HG02798 (cell line): ENCODE measurements around the gene GDAP1L1.

ENCODE experiments used
- ATAC-seq: cut with Tn5 transposase; IDR thresholded peaks from one replicate; pipeline ENCODE4 v1.9.1; 2021; ENCODE audit warnings: mild to moderate bottlenecking; ENCODE audit not compliant: unreplicated experiment, poor library complexity

Gene GDAP1L1

DNA sequence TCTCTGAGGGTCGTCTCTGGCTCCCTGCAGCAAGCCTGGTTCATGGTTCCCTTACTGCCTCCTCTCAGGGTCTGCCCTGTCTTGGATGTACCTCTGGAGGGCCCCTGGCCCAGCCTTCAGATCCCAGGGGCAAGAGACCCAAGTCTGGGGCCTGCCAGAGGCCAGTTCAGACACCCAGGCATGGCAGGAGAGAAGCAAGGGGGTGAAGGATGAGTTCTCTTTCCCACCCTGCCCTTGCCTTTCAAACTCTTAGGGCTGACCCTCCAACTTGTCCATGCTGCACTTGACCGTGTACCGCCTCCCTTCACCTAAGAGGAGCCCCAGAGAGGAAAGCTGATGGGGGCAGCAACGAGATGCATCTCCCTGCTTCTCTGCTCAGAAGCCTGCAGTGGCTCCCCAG is 4.2 kb downstream of the GDAP1L1 start:
- ATAC-seq, result no peak

DNA sequence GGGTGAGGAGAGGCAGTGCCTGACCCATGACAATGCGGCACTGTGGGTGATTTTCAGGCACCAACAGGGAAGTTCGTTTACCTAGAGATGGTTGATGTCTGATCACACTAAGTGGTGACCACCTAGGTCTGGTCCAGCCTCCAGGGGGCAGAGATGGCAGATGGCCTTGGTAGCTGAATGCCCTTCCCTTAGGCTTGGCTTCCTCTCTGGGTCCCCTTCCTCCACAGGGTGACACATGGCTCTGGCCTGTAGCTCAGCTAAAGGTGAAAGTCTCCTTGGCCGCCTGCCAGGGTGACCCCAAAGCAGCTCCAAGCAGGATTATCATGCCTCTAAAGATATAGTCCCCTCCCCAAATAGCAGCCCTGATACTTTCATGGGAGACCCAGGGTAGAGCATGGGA is 6.4 kb downstream of the GDAP1L1 start:
- no peak for ATAC-seq

DNA sequence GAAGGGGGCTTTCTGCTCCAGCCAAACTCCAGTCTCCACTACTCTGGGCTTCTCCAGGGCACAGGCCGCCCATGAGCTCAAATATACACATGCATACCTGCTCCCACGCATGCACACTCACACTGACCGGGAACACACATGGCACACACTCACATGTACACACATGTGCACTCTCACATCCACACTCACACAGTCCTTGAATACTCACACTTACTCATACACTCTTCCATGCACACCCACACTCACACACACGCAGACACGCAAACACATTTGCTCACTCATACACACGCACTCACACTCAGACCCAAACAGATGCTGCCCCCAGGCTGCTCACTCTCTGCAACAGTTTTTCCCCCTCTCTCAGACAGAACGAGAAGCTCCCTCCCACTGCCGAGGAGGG is 7.0 kb downstream of the GDAP1L1 start:
- no peak for ATAC-seq

DNA sequence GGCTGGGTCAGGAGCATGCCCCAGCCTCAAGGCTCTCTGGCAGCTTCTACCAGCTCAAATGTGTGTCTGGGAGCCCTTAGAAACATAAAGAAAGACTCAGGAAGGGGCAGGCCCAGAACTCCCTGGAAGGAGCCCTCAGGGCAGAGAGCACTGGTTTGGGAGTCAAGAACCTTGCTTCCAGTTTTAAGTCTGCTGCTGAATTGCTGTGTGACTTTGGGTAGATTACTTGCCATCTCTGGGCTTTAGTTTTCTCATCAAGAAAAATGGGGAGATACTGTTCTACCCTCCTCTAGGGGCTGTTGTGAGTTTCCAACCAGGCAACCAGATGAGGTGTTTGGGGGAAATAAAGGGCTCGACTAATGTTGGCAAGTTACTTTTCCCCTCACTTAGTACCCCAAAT is 8.8 kb downstream of the GDAP1L1 start:
- ATAC-seq, result no peak

DNA sequence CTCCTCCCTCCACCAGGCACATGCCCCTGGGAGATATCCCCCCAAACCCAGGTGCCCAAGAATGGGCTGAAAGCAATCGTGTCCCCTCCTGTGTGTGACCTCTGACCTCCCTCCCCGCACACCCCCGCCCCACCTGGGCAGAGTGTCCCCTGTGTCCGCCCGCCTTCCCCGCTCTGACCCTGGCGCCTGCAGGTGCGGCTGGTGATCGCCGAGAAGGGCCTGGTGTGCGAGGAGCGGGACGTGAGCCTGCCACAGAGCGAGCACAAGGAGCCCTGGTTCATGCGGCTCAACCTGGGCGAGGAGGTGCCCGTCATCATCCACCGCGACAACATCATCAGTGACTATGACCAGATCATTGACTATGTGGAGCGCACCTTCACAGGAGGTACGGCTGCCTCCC is 9.9 kb downstream of the GDAP1L1 start:
- no peak for ATAC-seq

DNA sequence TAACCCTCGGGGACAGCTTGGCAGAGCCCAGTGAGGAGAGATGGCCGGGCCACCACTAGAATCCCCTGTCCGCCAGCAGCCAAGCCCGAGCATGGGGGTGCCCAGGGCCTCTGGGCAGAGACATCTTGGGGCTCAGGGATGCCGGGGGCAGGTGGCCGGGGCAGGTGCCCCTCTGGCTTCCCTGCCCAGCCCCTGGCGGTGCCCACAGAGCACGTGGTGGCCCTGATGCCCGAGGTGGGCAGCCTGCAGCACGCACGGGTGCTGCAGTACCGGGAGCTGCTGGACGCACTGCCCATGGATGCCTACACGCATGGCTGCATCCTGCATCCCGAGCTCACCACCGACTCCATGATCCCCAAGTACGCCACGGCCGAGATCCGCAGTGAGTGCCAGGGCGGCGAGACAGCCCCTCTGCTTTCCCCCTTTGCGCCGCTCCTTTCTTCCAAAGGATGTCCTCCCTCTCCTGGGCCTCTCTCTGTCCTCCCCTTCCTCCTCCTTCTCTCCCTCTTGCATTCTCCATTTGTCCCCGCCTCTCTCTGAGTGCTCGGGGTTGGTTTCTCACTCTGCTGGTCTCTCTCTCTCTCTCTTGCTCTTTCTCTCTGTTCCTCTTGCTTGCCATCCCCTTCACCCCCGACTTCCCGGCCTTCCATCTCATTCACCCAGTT is 11.2 kb downstream of the GDAP1L1 start:
- ATAC-seq, result no peak

DNA sequence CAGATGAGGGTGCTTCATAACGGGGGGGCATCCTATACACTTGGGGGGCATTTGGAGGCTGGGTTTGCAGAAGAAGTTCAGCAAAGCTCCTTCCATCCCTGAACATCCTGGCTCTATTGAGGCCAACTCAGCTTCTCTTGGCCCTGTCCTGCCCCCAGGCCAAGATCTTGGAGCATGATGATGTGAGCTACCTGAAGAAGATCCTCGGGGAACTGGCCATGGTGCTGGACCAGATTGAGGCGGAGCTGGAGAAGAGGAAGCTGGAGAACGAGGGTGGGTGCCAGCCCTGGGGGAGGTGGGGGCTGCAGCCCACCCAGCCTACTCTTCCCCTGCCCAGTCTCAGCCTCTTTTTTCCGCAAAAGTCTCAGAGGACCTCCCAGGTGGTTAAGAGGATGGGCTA is 17.2 kb downstream of the GDAP1L1 start:
- ATAC-seq, result no peak

DNA sequence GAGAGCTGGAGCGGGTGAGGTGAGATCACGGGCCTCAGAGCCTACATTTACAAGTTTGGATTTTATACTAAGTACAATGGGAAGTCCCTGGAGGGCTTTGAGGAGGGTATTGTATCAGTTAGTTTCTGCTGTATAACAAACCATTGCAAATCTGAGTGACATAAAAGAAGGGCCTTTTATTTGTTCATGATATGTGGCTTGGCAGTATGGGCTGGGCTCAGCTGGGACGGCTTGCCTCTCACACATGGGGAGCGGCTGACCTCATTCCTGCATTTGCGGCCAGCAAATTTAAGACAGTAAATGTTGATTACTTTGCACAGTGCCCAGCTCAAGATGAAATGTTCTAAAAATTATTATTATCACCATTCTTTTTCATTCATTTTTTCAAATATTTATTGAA is 21.7 kb downstream of the GDAP1L1 start:
- ATAC-seq, result no peak

DNA sequence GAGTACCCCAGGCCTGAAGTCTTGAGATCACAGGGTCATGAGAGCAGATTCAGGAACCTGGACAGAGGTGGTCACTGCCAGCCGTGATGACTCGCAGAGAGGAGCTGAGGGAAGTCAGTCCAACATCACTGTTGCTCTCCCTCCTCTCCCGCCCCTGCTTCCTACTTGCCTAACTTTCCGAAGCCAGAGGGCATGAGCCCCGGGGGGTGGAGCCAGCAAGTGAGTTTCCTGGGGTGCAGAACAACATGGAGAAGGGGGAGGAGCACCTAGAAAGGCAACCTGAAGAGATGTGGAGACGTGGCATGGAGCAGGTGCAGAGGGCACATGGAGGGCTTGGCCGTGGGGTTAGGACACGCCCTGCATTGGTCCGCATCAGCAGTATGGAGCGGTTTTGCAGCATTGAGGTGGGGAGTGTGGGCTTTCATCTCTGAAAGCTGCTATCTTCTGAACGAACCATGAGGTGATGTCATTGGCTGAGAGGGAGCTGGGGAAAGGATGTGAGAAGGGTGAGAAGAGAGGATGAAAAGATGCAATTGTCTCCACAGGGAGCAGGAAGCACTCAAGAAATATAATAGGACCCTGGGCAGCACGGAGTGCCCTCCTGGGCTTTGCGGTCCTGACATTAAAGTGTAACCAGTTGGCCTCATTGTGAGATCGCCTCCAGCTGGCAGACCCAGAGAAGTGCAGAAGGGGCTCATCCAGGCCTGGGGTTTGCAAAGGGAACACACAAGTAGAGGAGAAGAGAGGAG is 25.0 kb downstream of the GDAP1L1 start:
- ATAC-seq, result no peak

DNA sequence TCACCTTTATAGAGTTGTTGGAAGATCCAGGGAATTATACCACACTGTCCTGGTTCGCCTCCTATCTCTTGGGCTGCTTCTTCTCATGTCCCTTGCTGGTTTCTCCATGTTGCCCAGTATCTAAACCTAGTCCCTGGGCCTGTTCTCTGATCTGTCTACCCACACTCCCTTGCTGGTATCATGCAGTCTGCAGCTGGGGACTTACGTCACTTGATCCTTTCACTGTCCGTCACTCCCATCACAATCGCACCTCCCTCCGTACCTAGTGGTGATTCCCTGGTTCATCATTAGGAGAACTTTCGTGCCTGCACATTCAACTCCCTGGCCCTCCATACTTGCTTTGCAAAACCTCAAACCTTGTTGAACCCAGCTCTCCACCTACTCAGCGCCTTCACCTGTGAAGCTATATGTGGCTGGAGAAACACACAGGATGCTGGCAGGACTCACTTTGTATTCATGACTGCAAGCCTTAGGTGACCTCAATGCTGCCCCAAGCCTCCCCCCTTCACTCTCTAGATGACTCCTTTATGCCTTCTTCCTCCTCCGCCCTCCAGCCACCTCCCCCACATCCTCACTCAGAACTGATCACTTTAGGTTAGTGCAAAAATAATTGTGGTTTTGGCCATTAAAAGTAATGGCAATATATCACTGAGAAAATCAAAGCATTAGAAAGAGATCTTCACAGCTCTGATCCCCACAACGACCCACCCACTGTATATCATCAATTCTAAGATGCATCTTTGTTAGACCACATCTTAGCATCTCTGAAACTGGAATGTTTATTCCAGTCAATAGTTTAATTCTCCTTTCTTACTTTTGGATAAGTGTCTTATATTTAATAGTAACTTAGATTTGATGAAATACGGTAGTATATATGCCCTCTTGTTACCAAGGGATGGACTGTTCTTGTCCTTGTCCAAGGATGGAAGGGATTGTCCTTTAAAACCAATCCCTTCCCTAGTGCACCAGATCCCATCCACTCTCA is 26.4 kb downstream of the GDAP1L1 start:
- no peak for ATAC-seq

DNA sequence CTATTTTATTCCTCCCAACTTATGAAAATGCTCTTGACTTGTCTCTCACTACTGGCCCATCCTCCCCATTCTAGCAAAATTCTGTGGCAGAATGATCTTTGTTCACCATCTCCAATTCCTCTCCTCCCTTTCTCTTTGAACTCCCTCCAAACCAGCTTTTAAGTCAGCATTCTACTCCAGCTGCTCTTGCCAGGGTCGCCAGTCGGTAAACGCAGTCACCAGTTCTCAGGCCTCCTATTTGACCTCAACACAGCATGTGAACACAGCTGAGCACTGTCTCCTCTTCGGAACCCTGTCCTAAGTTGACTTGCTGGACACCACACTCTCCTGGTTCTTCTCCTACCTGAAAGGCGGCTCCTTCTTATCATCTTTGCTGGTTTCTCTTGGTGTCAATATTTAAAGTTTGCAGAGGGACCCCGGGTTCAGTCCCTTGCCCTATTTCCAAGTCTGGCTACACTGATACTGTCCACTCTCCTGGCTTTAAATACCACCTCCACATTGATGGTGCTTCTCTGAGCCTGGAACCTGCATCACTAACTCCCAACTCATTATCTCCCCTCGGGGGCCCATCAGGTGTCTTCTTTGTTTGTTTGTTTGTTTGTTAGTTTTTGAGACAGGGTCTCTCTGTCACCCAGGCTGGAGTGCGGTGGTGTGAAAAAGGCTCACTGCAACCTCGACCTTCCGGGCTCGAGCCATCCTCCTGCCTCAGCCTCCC is 27.4 kb downstream of the GDAP1L1 start:
- no peak for ATAC-seq

DNA sequence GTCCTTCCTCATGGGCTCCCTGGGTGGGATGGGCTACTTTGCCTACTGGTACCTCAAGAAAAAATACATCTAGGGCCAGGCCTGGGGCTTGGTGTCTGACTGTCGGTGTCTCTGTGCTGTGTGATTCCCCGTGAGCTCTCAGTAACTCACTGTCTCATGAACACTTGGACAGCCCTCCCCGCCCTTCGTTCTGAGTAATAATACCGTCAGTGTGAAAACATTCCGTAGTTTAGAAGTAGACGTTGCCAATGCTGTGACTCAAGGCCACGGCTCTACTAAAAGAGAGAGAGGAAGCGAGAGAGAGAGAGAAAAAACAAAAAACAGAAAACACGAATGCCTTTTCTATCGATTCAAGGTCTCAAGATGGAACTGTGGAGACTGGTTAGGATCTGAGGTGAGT is 32.1 kb downstream of the GDAP1L1 start:
- no peak for ATAC-seq

DNA sequence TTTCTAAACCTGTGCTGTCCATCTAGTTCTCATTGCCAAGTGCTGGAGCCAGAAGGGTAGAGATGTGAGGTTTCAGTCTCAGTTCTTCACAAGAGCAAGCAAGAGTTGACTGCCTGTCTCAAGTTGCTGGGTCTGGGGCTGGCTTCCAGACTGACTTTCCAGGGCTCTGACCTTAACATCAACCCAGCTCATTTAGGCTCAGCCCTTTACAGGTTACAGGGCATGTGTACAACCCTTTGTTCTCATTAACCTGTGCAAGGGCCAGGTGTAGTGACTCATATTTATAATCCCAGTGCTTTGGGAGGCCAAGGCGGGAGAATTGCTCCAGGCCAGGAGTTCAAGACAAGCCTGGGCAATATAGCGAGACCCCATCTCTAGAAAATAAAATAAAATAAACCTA is 33.3 kb downstream of the GDAP1L1 start:
- no peak for ATAC-seq

DNA sequence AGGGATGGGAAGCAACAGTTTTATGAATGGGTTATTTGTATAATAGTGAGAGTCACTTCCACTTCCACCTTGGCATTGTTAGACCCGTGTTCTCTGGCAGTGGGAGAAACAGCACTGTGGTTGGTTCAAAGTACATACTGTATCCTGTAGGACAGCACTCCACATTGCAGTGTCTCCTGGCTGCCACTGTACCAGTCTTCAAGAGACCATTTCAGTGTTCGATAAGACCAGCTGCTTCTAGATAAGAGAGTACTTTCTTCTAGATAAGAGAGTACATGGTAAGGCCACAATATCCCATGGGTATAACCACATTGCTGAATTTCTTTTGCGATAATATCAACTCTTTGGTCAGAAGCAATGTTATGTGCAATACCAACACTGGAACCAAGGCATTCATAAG is 35.1 kb downstream of the GDAP1L1 start:
- no peak for ATAC-seq

DNA sequence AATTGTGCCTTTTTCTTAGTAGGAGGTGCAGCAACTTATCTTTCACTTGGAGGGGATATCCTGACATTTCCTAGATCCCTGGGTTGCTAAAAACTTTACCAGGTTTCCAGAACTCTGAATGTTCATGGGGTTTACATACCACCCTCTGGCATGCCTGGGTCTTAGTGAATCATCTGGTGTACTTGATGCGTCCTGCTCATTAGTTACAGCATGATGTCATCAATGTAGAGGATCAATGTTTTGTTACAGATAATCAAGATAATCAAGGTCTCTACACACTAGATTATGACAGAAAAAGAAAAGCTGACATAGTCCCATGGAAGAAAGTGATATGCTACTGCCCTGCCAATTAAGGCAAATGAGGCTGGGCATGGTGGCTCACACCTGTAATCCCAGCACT is 36.9 kb downstream of the GDAP1L1 start:
- no peak for ATAC-seq

DNA sequence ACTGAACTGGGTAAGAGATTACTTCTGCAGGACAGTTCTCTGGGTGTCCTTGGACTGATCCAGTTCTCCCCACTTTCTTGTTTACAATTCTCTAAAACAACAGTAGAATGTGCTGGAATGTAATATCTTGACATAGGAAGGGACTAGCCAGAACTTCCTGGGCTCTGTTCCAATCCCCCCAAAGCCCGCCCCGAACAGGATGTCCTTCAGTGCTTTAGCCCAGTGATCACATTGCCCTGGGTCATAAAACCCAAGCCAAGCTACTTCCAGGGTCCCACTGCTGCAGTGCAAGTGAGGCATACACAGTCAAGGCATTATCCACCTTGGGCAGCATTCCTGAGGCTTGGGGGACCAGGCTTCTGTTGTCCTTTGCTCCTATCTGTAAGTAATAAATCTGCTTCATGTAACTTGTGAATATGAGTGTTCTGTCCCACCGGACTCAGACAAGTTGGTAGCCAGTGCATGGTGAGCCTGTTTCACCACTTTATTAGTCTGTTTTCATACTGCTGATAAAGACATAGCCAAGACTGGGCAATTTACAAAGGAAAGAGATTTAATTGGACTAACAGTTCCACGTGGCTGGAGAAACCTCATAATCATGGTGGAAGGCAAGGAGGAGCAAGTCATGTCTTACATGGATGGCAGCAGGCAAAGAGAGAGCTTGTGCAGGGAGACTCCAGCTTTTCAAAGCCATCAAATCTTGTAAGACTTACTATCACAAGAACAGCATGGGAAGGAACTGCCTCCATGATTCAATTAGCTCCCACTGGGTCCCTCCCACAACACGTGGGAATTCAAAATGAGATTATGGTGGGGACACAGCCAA is 40.4 kb downstream of the GDAP1L1 start:
- ATAC-seq, result no peak

DNA sequence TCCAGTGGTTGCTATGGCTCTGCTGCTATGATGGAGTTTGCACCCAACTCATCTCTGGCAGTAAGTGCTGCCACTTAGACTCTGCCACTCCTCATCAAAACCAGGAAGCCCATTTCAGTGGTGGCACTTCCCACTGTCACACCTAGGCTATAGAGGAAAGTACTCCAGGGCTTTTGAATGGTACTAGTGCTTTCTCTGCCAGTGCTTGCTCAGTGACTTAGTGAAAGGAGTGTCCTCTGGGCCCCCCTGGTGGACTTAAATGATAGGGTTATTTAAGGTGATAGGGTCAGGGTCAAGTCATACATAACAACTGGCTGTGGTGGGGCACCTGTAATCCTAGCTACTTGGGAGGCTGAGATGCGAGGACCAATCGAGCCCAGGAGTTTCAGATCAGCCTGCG is 41.1 kb downstream of the GDAP1L1 start:
- ATAC-seq, result no peak

DNA sequence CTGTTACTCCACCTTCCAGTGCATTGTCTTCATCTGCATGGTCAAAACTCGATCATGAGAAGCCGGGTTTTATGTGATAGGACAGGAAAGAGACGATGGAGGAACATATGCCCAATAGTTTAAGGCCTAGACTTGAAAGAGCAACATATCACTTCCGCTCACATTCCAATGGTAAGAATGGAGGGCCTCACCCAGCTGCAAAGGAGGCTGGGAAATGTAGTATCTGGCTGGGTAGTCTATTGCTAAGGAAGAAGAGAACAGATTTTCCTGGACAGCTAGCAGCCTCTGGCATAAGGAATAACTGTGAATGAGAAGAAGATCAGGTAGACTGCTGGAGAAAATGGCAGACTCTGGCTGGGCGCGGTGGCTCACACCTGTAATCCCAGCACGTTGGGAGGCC is 44.6 kb downstream of the GDAP1L1 start:
- no peak for ATAC-seq

DNA sequence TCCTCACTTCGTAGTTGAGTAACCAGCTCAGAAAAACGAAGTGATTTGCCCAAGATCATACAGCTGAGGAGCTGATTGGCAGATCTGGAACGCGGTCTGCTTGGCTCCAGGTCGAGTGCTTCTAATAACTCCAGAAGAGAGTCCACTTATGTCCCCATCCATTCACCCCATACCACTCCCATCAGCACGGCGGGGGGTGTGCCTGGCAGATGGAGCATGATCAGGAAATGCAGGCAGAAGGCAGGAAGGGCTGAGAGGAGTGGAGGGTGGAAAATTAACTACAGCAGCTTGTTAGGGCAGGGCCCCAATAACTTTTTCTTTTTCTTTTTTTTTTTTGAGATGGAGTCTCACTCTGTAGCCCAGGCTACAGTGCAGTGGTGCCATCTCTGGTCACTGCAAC is 48.9 kb downstream of the GDAP1L1 start:
- no peak for ATAC-seq

DNA sequence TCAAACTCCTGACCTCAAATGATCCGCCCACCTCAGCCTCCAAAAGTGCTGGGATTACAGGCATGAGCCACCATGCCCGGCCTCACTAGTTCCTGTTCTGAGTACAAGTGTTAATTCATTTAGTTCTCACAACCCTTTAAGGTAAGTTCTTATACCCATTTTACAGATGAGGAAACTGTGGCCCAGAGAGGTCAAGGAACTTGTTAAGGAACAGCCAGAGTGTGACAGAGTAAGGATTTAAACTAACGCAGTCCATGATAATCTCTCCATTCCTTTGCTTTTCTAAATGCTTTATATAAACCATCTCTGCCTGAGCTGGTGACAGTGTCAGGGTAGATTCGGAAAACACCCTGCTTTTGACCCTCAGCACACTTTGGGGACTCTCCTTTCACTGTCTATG is 50.6 kb downstream of the GDAP1L1 start:
- ATAC-seq, result no peak
